SK-N-MC (cell line): ENCODE data around the gene ARMH1.
"Not testable (repeated sequence)": the region's sequence is repeated elsewhere in the genome, so short reads cannot be mapped to it uniquely, and the experiment has no call there.

Experiments
- DNase-seq: peaks from one replicate; pipeline ENCODE4 v3.0.0-alpha.2; 2011; ENCODE audit warnings: low read depth, low spot score
- H3K27ac ChIP-seq: fragments of 200-600 bp; sonication (generic); 2 replicates; pipeline ENCODE4 v1.5.1; 2016; ENCODE audit warnings: mixed run types
- H3K36me3 ChIP-seq: fragments of 200-600 bp; sonication (generic); 2 replicates; pipeline ENCODE4 v1.6.1; 2017; ENCODE audit warnings: antibody characterized with exemption, low read length, mixed read lengths; ENCODE audit not compliant: insufficient read depth
- H3K4me3 ChIP-seq: fragments of 200-600 bp; sonication (generic); 2 replicates; pipeline ENCODE4 v1.5.1; 2016
- H3K9ac ChIP-seq: fragments of 200-600 bp; sonication (generic); 2 replicates; pipeline ENCODE4 v1.8.0; 2017; ENCODE audit warnings: mixed run types, mixed read lengths; ENCODE audit not compliant: insufficient read length
- H3K9me3 ChIP-seq: fragments of 200-600 bp; sonication (generic); 2 replicates; pipeline ENCODE4 v1.6.1; 2017; ENCODE audit warnings: low read depth, mild to moderate bottlenecking, antibody characterized with exemption, low read length, moderate library complexity, mixed read lengths
- EZH2 ChIP-seq: fragments of 200-600 bp; sonication (generic); IDR thresholded peaks from one replicate; pipeline ENCODE4 v1.6.1; 2017; ENCODE audit warnings: antibody characterized with exemption
- FOXP2 ChIP-seq: optimal IDR thresholded peaks from 2 replicates; pipeline ENCODE3; 2011; ENCODE audit warnings: mild to moderate bottlenecking, moderate library complexity; ENCODE audit not compliant: insufficient read depth; ENCODE audit errors: extremely low read length, control extremely low read depth
- POLR2AphosphoS5 ChIP-seq: IDR thresholded peaks from 2 replicates; pipeline ENCODE4 v1.6.1; 2012; ENCODE audit warnings: mild to moderate bottlenecking, low read depth, low read length, borderline replicate concordance

ARMH1 gene

DNA sequence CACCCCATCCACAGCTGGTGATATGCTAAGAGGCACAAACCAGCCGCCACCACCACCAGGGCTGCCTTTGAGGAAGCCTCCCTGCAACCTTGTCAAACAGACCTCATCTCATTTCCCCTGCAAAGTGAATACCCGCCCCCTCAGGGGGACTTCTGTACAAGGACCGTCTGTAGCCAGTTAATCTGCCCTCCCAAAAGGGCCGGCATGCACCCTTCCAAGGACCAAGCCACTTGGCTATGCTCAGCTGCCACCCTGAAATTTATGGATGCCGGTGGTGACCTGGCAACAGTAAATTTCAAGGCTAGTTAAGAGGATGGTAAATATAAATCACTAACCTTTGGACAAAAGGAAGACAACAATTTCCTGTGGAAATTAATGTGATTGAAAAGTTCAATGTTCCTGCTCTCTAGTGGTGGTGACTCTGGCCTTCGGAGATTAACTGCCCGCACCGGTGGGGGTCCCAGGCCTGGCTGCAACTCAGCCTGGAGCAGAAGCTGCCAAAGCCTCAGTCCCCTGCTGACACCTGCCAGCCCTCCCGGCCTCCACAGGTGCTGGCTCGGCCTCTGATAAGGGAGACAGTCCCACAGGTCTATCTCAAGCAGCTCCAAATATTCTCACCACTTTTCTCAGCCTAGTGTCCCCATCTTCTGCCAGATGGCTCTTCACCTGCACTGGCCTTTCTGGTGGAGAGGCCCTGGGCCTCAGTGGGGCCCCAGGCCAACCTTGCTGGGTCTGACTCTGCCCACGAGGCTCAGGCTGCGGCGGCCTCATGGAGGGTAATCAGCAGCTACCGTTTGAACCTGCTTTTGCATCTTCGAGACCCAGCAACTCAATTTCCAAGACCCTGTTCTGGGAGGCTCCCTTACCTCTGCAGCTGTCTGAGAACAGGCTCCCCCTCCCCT is 12.5 kb upstream of the ARMH1 start:
- Histone ChIP-seq H3K27ac (no peak overlapping the region), H3K9ac (no peak overlapping the region), H3K4me3 (no peak overlapping the region), H3K9me3 (no peaks in the 10 kb centered on the region), H3K36me3 (no peaks in the 10 kb centered on the region)
- no peak for TF ChIP-seq POLR2AphosphoS5
- TF ChIP-seq FOXP2, result no peak
- no peak for TF ChIP-seq EZH2
- DNase-seq, result no peak

- TF ChIP-seq EZH2 (no peak), POLR2AphosphoS5 (no peak), FOXP2 (no peak)
- H3K27ac ChIP-seq, result no peak overlapping the region
- H3K9me3 ChIP-seq, result no peaks in the 10 kb centered on the region
- no peak overlapping the region for H3K9ac ChIP-seq
- DNase-seq, result no peak
- H3K36me3 ChIP-seq, result no peaks in the 10 kb centered on the region
- no peak overlapping the region for H3K4me3 ChIP-seq
Measured at GRCh38 chr1:44662683-44663030, 11.9 kb upstream of the ARMH1 start.

DNA sequence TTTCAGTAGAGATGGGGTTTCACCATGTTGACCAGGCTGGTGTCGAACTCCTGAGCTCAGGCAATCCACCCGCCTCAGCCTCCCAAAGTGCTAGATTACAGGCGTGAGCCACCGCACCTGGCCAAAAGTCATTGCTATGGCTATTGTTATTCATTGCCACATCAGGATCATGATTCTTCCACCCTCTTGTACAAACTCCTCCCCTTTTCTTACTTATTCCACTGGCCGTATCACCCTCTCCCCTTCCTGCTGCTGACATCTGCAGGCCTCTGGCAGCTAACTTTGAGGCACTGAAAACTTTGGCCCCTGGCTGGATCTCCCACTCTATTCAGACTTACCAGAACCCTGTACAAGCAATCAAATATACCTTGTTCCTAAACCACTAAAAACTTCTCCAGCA is 11.1 kb upstream of the ARMH1 start:
- TF ChIP-seq FOXP2 (no peak), EZH2 (no peak), POLR2AphosphoS5 (no peak)
- DNase-seq, result no peak
- H3K27ac ChIP-seq, result no peak overlapping the region
- no peak overlapping the region for H3K9ac ChIP-seq
- no peak overlapping the region for H3K4me3 ChIP-seq
- no peaks in the 10 kb centered on the region for H3K36me3 ChIP-seq
- no peaks in the 10 kb centered on the region for H3K9me3 ChIP-seq

DNA sequence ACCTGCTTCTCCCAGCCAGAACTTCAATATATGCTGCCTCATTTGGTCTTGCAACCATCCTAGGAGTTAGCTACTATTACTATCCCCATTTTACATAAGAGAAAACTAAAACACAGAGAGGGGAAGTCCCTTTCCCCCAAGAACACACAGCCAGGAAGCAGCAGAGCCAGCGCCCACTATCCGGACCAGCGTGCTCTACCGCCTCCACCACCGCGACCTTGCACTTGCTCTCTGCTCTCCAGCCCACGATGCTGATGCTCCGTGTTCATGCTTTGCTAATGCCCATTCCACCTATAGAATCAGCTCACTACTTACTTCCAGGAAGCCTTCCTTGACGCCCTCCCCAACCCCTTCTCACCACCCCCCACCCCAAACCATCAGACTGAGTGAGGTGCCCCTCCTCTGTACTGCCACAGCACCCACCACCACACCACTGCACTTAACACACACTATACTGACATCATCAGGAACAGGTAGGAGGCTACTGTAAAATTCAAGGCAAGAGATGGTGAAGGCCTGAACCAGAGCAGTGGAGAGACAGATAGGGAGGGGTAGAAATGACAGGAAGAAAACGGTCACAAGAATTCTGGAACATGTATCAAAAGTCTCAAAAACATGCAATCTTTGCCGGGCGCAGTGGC is 9.7 kb upstream of the ARMH1 start:
- Histone ChIP-seq H3K27ac (no peak overlapping the region), H3K4me3 (no peak overlapping the region), H3K9ac (no peak overlapping the region), H3K36me3 (no peaks in the 10 kb centered on the region), H3K9me3 (no peaks in the 10 kb centered on the region)
- no peak for DNase-seq
- TF ChIP-seq FOXP2, result no peak
- no peak for TF ChIP-seq EZH2
- TF ChIP-seq POLR2AphosphoS5, result no peak

DNA sequence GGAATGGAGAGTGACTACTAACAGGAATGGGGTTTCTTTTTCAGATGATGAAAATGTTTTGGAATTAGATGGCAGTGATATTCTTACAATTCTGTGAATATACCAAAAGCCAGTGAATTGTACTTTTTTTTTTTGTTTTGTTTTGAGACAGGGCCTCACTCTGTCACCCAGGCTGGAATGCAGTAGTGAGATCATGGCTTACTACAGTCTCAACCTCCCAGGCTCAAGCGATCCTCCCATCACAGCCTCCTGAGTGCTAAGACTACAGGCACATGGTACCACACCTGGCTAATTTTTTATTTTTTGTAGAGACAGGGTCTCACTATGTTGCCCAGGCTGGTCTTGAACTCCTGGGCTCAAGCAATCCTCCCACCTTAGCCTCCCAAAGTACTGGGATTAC is 7.8 kb upstream of the ARMH1 start:
- not testable (repeated sequence) for H3K27ac ChIP-seq, H3K9ac ChIP-seq, H3K36me3 ChIP-seq, H3K9me3 ChIP-seq, H3K4me3 ChIP-seq, DNase-seq

GRCh38 chr1:44670751-44671640 is 3.5 kb upstream of the ARMH1 start:
- H3K27ac ChIP-seq, result no peak overlapping the region
- DNase-seq, result no peak
- no peaks in the 10 kb centered on the region for H3K36me3 ChIP-seq
- no peaks in the 10 kb centered on the region for H3K9me3 ChIP-seq
- no peak for TF ChIP-seq POLR2AphosphoS5
- TF ChIP-seq FOXP2, result no peak
- no peak for TF ChIP-seq EZH2
- no peak overlapping the region for H3K4me3 ChIP-seq
- no peak overlapping the region for H3K9ac ChIP-seq

DNA sequence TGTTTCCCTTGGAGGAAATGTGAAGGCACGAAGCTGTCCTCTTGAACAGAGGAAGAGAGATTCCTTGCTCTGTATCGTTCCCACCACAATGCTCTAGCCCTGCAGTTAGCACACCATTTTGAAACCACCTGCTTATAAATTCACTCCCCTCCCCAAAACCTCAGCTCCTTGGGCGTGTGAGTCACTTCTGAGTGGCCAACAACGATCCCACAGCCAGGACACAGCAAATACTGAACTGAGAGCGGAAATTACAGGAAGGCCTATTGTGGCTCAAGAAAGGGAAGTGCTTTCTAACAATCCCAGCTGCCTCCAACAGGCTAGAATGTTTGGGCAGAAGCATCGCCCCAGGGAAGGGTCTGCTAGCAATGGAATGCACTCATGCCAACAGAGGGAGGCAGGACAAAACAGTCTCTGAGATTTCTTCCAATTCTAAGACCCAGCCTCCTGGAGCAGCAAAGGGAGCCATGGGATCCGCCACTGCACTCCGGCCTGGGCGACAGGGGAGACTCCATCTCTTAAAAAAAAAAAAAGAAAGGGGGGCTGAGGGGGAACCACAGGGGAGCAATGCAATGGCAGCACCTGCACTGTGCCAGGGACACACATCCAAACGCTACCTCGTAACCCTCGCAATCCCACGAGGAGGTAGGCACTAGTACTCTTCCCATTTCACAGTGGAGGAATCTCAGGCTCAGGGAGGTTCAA is 2.1 kb upstream of the ARMH1 start:
- H3K9ac ChIP-seq, result no peak overlapping the region
- H3K36me3 ChIP-seq, result no peaks in the 10 kb centered on the region
- DNase-seq, result no peak
- H3K27ac ChIP-seq, result no peak overlapping the region
- H3K4me3 ChIP-seq, result no peak overlapping the region
- no peaks in the 10 kb centered on the region for H3K9me3 ChIP-seq
- TF ChIP-seq POLR2AphosphoS5, result no peak
- no peak for TF ChIP-seq FOXP2
